Right lobe of liver (tissue), 6 donors: ENCODE measurements around the gene TCF7. TPM values are rescaled to one million over a fixed set of nuclear protein-coding genes. Genes with fewer than 3 reads are reported as not detected.

Source experiments
- ATAC-seq, 4 donors: fragments of 200-7000 bp; cut with Tn5 transposase; one replicate each; pipeline ENCODE4 v1.9.1; 2020; ENCODE audit warnings: mild to moderate bottlenecking in 4 of 4, moderate library complexity in 4 of 4
- DNase-seq, 3 donors: peaks; one replicate each; pipeline ENCODE4 v3.0.0-alpha.2; 2020
- H3K27ac ChIP-seq, 3 donors: fragments of 200-600 bp; one replicate each; pipeline ENCODE4 v1.8.0; 2022
- H3K27me3 ChIP-seq, 2 donors: fragments of 200-600 bp; one replicate each; pipeline ENCODE4 v1.8.0; 2022
- H3K36me3 ChIP-seq, 4 donors: fragments of 200-600 bp; sonication (generic) in 1 of 4; one replicate each; pipeline versions ENCODE4 v1.5.1 to v1.8.0; 2017 to 2022; ENCODE audit warnings: control low read depth in 1 of 4
- H3K4me1 ChIP-seq, 4 donors: fragments of 200-600 bp; sonication (generic) in 1 of 4; one replicate each; pipeline versions ENCODE4 v1.5.1 to v1.8.0; 2017 to 2022; ENCODE audit warnings: control low read depth in 1 of 4
- H3K4me3 ChIP-seq, 3 donors: fragments of 200-600 bp; one replicate each; pipeline ENCODE4 v1.8.0; 2022
- H3K9me3 ChIP-seq, 4 donors: fragments of 200-600 bp; sonication (generic) in 1 of 4; one replicate each; pipeline versions ENCODE4 v1.5.1 to v1.8.0; 2017 to 2022; ENCODE audit warnings: control low read depth in 1 of 4
- CTCF ChIP-seq, 4 donors: fragments of 200-600 bp in 3 of 4; fragments of 450-650 bp in 1 of 4; IDR thresholded peaks; one replicate each; pipeline versions ENCODE4 v1.5.1 to v1.8.0; 2016 to 2022; ENCODE audit warnings: antibody characterized with exemption in 4 of 4, mild to moderate bottlenecking in 2 of 4
- POLR2A ChIP-seq: fragments of 450-650 bp; IDR thresholded peaks from one replicate; pipeline ENCODE4 v1.6.1; 2017; ENCODE audit warnings: antibody characterized with exemption, mild to moderate bottlenecking
- WGBS: methylation state at CpG from one replicate; pipeline ENCODE4 v1.1.6; 2018; ENCODE audit warnings: low coverage, low lambda C conversion rate; ENCODE audit not compliant: insufficient coverage; ENCODE audit errors: missing lambda C conversion rate; 5-methylcytosine and 5-hydroxymethylcytosine counted together
- intact Hi-C, 2 donors: fragments of 100-400 bp; cut with DNase I; formaldehyde crosslinking; loops; one replicate each; pipeline versions ENCODE4 v1.11.2 to v1.14.1; 2022
- total RNA-seq, 6 experiments: library from RNA; depleted of rRNA in 2 of 6; stranded (reverse); fragments of >200 nt in 2 of 6; fragmentation: NEBNext Ultra II Directional in 3 of 6; extraction: Animal tissue kit (Norgen Biotek cat#: 25700) in 3 of 6; gene quantifications; one replicate each; pipeline versions ENCODE4 v1.1.0 to v1.2.4, GENCODE V29; 2016 to 2023
- donor health status: DM: no; HTN: yes; CAD: no.
- donor health status: DM: no; HTN: no; CAD: no.
- donor health status: DM: no; HTN: no; CAD: no.
- donor health status: DM: no; HTN: yes; CAD: no.
- donor health status: DM: no; HTN: yes; CAD: no.

Gene TCF7
- total RNA-seq, 6 experiments from 2014 or later: 2.0 to 3.8 (median 2.7) TPM

GRCh38 chr5:134093351-134093750 is 21.1 kb upstream of the TCF7 start:
- DNase-seq (peak in 1 of 3 donors; percentile 27), ATAC-seq (no peak)
- Histone ChIP-seq H3K4me1 (peaks cover 0 to 25% (median under 1%) of the 10 kb centered on the region in 4 donors), H3K27ac (no peak overlapping the region), H3K9me3 (no peaks in the 10 kb centered on the region), H3K36me3 (no peaks in the 10 kb centered on the region), H3K4me3 (no peak overlapping the region), H3K27me3 (no peaks in the 10 kb centered on the region)
- WGBS: no CpG with 5 or more reads among the region's 5 CpGs
- intact Hi-C loops: no loop called here
- TF ChIP-seq CTCF (IDR thresholded peaks at IDR 0.05) (no peak), POLR2A (no peak)

- TF ChIP-seq CTCF (IDR thresholded peaks at IDR 0.05) (no peak), POLR2A (no peak)
- 94% methylated on average over 3 of the region's 3 CpGs for WGBS
- Histone ChIP-seq H3K27me3 (no peaks in the 10 kb centered on the region), H3K27ac (peak overlapping the region in 1 of 3 donors; percentile 18), H3K4me1 (peaks cover 0 to 42% (median 10%) of the 10 kb centered on the region in 4 donors), H3K9me3 (no peaks in the 10 kb centered on the region), H3K4me3 (no peak overlapping the region), H3K36me3 (no peaks in the 10 kb centered on the region)
- intact Hi-C loops: no loop called here
- ATAC-seq (no peak), DNase-seq (peak in 1 of 3 donors; percentile 11)
These were observed 19.2 kb upstream of the TCF7 start for GRCh38 chr5:134095293-134095692.

DNA sequence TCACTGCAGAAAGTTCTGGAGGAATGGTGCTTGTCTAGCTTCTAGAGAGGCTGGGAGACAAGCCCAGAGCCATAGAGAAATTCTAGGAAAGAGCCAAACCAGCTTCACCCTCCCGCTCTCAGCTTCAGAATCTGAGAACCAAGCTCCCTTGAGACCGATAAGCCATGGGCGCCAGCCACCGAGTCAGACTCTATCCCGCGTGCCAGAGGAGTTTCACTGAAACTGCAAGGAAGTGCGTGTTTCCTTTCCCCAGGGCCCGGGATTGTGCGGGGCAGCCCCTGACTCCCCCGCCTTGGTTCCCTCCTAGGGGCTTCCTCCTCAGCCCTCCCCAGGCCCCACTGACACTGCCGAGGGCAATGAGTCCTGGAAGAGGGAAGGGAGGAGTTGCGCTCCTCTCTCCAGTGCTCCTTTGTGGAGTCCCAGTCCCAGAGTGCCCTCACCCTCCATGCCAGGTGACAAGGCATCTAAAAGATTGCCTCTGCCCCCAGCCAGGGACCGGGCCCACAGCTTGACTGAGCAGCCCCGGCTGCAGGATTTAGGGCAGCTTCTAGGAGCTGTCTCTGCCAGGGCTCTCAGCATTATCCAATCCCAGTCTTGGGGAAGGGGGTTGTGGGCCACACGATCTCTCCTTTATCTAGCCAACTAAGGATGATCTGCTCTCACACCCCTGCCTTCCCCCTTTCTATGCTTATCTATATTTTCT is 18.4 kb upstream of the TCF7 start:
- no peak for TF ChIP-seq CTCF (IDR thresholded peaks at IDR 0.05)
- no peak for TF ChIP-seq POLR2A
- DNase-seq: peak in 1 of 3 donors; percentile 41
- 60% methylated on average over 1 of the region's 15 CpGs for WGBS
- Histone ChIP-seq H3K27ac (no peak overlapping the region), H3K4me3 (no peak overlapping the region), H3K27me3 (no peaks in the 10 kb centered on the region), H3K4me1 (peaks cover 0 to 48% (median 12%) of the 10 kb centered on the region in 4 donors), H3K36me3 (no peaks in the 10 kb centered on the region), H3K9me3 (no peaks in the 10 kb centered on the region)
- ATAC-seq: no peak
- intact Hi-C loops: no loop called here

- intact Hi-C loops: no loop called here
- H3K27ac ChIP-seq: no peak overlapping the region
- no peaks in the 10 kb centered on the region for H3K27me3 ChIP-seq
- H3K4me1 ChIP-seq: peaks cover 0 to 48% (median 12%) of the 10 kb centered on the region in 4 donors
- H3K4me3 ChIP-seq: no peak overlapping the region
- 86% methylated on average over 3 of the region's 7 CpGs for WGBS
- TF ChIP-seq POLR2A: no peak
- no peak for TF ChIP-seq CTCF (IDR thresholded peaks at IDR 0.05)
- H3K9me3 ChIP-seq: no peaks in the 10 kb centered on the region
- DNase-seq: peak in 1 of 3 donors; percentile 9
- no peaks in the 10 kb centered on the region for H3K36me3 ChIP-seq
- ATAC-seq: no peak
These were observed 17.2 kb upstream of the TCF7 start for GRCh38 chr5:134097211-134097749.
